Caco-2 (cell line): ENCODE data around the gene CASP9. TPM values are rescaled to one million over a fixed set of nuclear protein-coding genes. Genes with fewer than 3 reads are reported as not detected.

Experiments used
- BruUV-seq: library from RNA; stranded (reverse); fragments of 400-500 nt; replicated peaks from 2 replicates; lab custom pipeline; 2021; lab: Mats Ljungman, UMichigan
- CTCF ChIA-PET: fragments of 300-600 bp; sonication (Branson Sonifier 250); formaldehyde crosslinking; loops from one replicate; lab custom pipeline; 2022; ENCODE audit warnings: antibody characterized with exemption; lab: Charles Lee
- POLR2A ChIA-PET: fragments of 300-600 bp; sonication (Branson Sonifier 250); formaldehyde crosslinking; loops from one replicate; lab custom pipeline; 2022; ENCODE audit warnings: antibody characterized with exemption; lab: Charles Lee
- DNase-seq, 2 experiments: peaks; one replicate each; pipeline versions ENCODE4 v3.0.0 to v3.0.0-alpha.2; 2020 to 2022
- H3K27me3 ChIP-seq: replicated peaks from 2 replicates; pipeline ENCODE4 v1.6.0; 2011; ENCODE audit warnings: low read length; ENCODE audit not compliant: control insufficient read depth, insufficient read depth
- H3K36me3 ChIP-seq: 2 replicates; pipeline ENCODE4 v1.5.1; 2011; ENCODE audit warnings: low read length; ENCODE audit not compliant: control insufficient read depth, insufficient read depth
- H3K4me1 ChIP-seq: fragments of 250-450 bp; sonication (Bioruptor Pico); 2 replicates; pipeline ENCODE4 v1.5.1; 2020; ENCODE audit warnings: mild to moderate bottlenecking
- H3K4me3 ChIP-seq: 2 replicates; pipeline ENCODE4 v1.5.1; 2011; ENCODE audit warnings: low read depth, mild to moderate bottlenecking, control low read depth, low read length
- H3K9me3 ChIP-seq: fragments of 250-450 bp; sonication (Bioruptor Pico); 2 replicates; pipeline ENCODE4 v1.5.1; 2020; ENCODE audit warnings: mild to moderate bottlenecking, moderate library complexity
- H3K27ac Mint-ChIP-seq: one replicate; pipeline ENCODE4 v1.8.0; 2022; ENCODE audit warnings: mixed read lengths; ENCODE audit not compliant: unreplicated experiment
- H3K27me3 Mint-ChIP-seq: one replicate; pipeline ENCODE4 v1.8.0; 2022; ENCODE audit warnings: mixed read lengths; ENCODE audit not compliant: insufficient read depth, unreplicated experiment
- H3K36me3 Mint-ChIP-seq: one replicate; pipeline ENCODE4 v1.8.0; 2022; ENCODE audit warnings: mild to moderate bottlenecking, mixed read lengths; ENCODE audit not compliant: insufficient read depth, unreplicated experiment
- H3K4me1 Mint-ChIP-seq: one replicate; pipeline ENCODE4 v1.8.0; 2022; ENCODE audit warnings: low read depth, mixed read lengths; ENCODE audit not compliant: unreplicated experiment
- H3K4me3 Mint-ChIP-seq: one replicate; pipeline ENCODE4 v1.8.0; 2022; ENCODE audit warnings: mild to moderate bottlenecking, moderate library complexity, mixed read lengths; ENCODE audit not compliant: unreplicated experiment
- H3K9me3 Mint-ChIP-seq: one replicate; pipeline ENCODE4 v1.8.0; 2022; ENCODE audit warnings: mixed read lengths; ENCODE audit not compliant: unreplicated experiment
- CTCF ChIP-seq, 2 experiments: fragments of 200-600 bp in 1 of 2; IDR thresholded peaks; 1 replicate in 1 of 2; 2 replicates in 1 of 2; pipeline versions ENCODE4 v1.5.1 to v1.8.0; 2011 to 2022; ENCODE audit warnings: antibody characterized with exemption in 1 of 2, control low read depth in 1 of 2, inconsistent platforms in 1 of 2, low read depth in 1 of 2, low read length in 1 of 2, mild to moderate bottlenecking in 1 of 2, moderate library complexity in 1 of 2; ENCODE audit not compliant: insufficient read depth in 1 of 2, severe bottlenecking in 1 of 2, unreplicated experiment in 1 of 2
- intact Hi-C: fragments of 100-400 bp; cut with micrococcal nuclease; formaldehyde crosslinking; loops from one replicate; pipeline ENCODE4 v1.10.0; 2022; ENCODE audit not compliant: unreplicated experiment
- total RNA-seq: library from RNA; stranded (reverse); gene quantifications from 2 replicates; pipeline ENCODE4 v1.2.3, GENCODE V29; 2022

CASP9 gene
- total RNA-seq, 1 experiment from 2014 or later: 9.9 TPM

- Histone ChIP-seq H3K27me3 (no peaks in the 10 kb centered on the region), H3K9me3 (no peaks in the 10 kb centered on the region), H3K36me3 (no peaks in the 10 kb centered on the region; the same call in 1 of the 2 replicates), H3K4me1 (no peaks in the 10 kb centered on the region), H3K4me3 (no peak overlapping the region)
- no peaks in the 10 kb centered on the region for H3K27me3 Mint-ChIP-seq
- H3K27ac Mint-ChIP-seq: no peak overlapping the region
- CTCF ChIA-PET: no interaction called here
- POLR2A ChIA-PET: no interaction called here
- no peak for DNase-seq
- no peaks in the 10 kb centered on the region for H3K4me1 Mint-ChIP-seq
- no peak overlapping the region for H3K4me3 Mint-ChIP-seq
- TF ChIP-seq CTCF (IDR thresholded peaks at IDR 0.05; ENCODE audit: insufficient read depth in 1 of 2, low read depth in 1 of 2, low read length in 1 of 2, severe bottlenecking in 1 of 2, unreplicated experiment in 1 of 2): no peak
- no peaks in the 10 kb centered on the region for H3K9me3 Mint-ChIP-seq
- BruUV-seq: no TSS peak
- intact Hi-C loops: no loop called here
- H3K36me3 Mint-ChIP-seq: no peaks in the 10 kb centered on the region
Observed at GRCh38 chr1:15506831-15507230, 17.2 kb downstream of the CASP9 start.

GRCh38 chr1:15504436-15504835, 19.6 kb downstream of the CASP9 start:
- Histone ChIP-seq H3K27me3 (no peaks in the 10 kb centered on the region), H3K4me1 (no peaks in the 10 kb centered on the region), H3K4me3 (no peak overlapping the region), H3K9me3 (no peaks in the 10 kb centered on the region), H3K36me3 (no peaks in the 10 kb centered on the region; the same call in 1 of the 2 replicates)
- CTCF ChIA-PET: no interaction called here
- no peak overlapping the region for H3K27ac Mint-ChIP-seq
- no TSS peak for BruUV-seq
- POLR2A ChIA-PET: interaction anchor here (0.6 kb wide), 1 partner anchor 1932 kb away, joined by 3 read pairs; no protein-coding TSS in a partner anchor
- intact Hi-C loops: no loop called here
- no peaks in the 10 kb centered on the region for H3K27me3 Mint-ChIP-seq
- DNase-seq: no peak
- no peaks in the 10 kb centered on the region for H3K4me1 Mint-ChIP-seq
- no peaks in the 10 kb centered on the region for H3K36me3 Mint-ChIP-seq
- no peak overlapping the region for H3K4me3 Mint-ChIP-seq
- H3K9me3 Mint-ChIP-seq: no peaks in the 10 kb centered on the region
- TF ChIP-seq CTCF (IDR thresholded peaks at IDR 0.05; ENCODE audit: insufficient read depth in 1 of 2, low read depth in 1 of 2, low read length in 1 of 2, severe bottlenecking in 1 of 2, unreplicated experiment in 1 of 2): no peak

GRCh38 chr1:15501208-15502032, 22.6 kb downstream of the CASP9 start:
- Mint-ChIP-seq H3K36me3 (no peaks in the 10 kb centered on the region), H3K4me3 (no peak overlapping the region), H3K27ac (no peak overlapping the region), H3K9me3 (no peaks in the 10 kb centered on the region), H3K27me3 (no peaks in the 10 kb centered on the region), H3K4me1 (no peaks in the 10 kb centered on the region)
- Histone ChIP-seq H3K4me1 (no peaks in the 10 kb centered on the region), H3K9me3 (no peaks in the 10 kb centered on the region), H3K4me3 (no peak overlapping the region), H3K27me3 (no peaks in the 10 kb centered on the region), H3K36me3 (no peaks in the 10 kb centered on the region; the same call in 1 of the 2 replicates)
- peak; percentile 71 to 73 for TF ChIP-seq CTCF (IDR thresholded peaks at IDR 0.05; ENCODE audit: insufficient read depth in 1 of 2, low read depth in 1 of 2, low read length in 1 of 2, severe bottlenecking in 1 of 2, unreplicated experiment in 1 of 2)
- BruUV-seq: no TSS peak
- POLR2A ChIA-PET: no interaction called here
- DNase-seq: peak; percentile 52 to 65
- CTCF ChIA-PET: no interaction called here
- intact Hi-C loops: loop anchor here (1.0 kb wide), 1 partner anchor 178 kb away; no protein-coding TSS in a partner anchor
